Measurements from ENCODE around the gene BRSK1.
A peak's percentile ranks its signal among the peaks of the same experiment; 100 is the strongest.

Gene BRSK1

DNA sequence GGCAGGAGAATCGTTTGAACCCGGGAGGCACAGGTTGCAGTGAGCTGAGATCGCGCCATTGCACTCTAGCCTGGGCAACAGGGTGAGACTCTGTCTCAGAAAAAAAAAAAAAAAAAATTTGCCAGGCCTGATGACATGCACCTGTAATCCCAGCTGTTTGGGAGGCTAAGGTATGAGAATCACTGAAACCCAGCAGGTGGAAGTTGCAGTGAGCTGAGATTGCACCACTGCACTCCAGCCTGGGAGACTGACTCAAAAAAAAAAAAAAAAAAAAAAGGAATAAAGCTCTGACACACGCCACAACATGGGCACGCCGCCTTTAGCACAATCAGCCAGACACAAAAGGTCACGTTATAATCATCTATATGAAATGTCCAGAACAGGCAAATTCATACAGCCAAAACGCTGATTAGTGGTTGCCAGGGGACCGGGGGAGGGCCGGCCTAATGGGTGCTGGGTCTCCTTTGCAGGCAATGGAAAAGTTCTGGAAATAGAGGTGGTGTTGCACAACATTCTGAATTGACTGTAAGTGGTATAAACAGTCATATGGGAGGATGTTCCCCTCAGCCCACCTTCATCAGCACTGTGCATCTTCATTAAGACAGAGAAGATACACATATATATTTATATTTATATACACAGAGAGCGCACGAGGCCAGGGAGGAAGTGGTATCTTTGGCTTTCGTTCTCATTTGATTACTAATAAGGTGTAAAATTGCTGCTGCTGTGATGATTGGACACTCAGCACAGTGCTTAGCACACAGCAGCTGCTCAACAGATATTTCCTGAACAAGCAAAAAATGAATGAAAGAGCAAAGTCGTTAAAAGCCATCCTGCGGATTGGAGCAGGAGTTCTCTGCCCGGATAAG, 7.7 kb upstream of the BRSK1 start:
- FAIRE-seq: peak; percentile 65

DNA sequence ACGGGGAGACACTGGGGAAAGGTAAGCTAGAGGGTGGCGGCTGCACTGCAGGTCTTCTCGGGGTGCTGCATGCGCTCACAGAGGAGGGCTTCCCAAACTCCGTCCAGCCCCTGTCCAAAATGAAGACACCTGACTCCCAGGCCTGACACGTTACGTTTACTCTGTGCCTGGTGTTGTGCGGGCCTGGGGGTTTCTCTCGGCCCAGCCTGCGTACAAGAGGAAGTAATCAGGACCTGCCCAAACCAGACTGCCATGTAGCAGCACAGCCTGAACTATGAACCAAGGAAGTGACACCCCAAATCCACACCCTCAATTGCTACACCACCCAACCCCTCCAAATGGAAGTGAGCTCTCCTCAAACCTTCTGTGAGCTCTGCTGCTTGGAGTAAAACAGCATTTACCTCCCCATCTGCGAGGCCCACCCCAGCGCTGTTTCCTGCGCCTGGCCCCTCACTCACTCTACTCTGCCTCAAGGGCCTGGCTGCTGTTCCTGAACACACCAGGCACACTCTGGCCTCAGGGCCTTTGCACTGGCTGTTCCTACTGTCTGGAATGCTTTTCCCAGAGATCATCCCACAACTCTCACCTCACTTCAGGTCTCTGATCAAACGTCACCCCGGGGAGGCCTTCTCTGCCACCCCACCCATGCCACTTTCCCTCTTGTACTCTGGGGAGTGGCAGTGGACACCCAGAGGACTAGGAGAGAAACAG, 6.9 kb upstream of the BRSK1 start:
- FAIRE-seq: no peak

DNA sequence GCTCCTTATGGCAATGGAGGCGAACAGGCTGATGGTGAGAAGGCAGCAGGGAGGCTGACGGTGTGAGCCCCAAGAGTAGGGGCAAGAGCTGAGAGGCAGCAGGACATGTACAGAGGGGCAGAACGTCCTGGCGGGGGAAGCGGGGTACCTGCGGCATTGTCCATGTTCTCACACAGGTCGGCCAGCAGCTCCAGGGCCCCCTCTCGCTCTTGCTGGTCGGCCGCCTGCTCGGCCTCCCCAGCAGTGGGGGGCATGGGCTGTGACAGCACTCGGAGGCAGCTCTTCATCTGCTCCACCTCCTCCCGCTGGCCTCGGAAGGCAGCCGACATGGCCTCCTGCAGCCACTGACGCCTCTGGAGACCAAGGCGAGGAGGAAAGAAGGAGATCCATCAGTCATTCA, 6.3 kb upstream of the BRSK1 start:
- no peak for FAIRE-seq

DNA sequence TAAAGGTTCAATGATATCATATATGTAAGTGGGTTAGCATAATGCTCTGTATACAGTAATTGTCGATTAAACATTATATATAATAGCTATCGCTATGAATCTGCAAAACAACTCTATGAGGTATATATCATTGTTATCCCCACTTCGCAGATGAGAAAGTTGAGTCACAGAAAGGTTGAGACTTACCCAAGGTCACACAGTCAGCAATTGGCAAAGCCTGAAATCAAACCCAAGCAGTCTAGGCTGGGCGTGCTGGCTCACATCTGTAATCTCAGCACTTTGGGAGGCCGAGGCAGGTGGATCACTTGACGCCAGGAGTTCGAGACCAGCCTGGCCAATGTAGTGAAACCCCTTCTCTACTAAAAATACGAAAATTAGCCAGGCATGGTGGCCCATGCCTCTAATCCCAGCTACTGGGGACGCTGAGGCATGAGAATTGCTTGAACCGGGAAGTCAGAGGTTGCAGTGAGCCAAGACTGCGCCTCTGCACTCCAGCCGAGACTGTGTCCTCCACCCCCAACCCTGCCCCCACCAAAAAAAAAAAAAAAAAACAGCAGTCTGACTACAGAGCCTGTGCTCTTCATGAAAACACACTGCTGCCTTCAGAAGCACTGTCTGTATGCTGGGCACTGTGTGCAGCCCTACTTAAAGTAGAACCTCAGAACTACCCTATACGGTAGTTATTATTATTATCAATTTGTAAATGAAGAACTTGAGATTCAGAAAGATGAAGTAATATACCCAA, 5.2 kb upstream of the BRSK1 start:
- no peak for FAIRE-seq

- FAIRE-seq: no peak
Measured at GRCh38 chr19:55279340-55279739, 4.5 kb upstream of the BRSK1 start.

DNA sequence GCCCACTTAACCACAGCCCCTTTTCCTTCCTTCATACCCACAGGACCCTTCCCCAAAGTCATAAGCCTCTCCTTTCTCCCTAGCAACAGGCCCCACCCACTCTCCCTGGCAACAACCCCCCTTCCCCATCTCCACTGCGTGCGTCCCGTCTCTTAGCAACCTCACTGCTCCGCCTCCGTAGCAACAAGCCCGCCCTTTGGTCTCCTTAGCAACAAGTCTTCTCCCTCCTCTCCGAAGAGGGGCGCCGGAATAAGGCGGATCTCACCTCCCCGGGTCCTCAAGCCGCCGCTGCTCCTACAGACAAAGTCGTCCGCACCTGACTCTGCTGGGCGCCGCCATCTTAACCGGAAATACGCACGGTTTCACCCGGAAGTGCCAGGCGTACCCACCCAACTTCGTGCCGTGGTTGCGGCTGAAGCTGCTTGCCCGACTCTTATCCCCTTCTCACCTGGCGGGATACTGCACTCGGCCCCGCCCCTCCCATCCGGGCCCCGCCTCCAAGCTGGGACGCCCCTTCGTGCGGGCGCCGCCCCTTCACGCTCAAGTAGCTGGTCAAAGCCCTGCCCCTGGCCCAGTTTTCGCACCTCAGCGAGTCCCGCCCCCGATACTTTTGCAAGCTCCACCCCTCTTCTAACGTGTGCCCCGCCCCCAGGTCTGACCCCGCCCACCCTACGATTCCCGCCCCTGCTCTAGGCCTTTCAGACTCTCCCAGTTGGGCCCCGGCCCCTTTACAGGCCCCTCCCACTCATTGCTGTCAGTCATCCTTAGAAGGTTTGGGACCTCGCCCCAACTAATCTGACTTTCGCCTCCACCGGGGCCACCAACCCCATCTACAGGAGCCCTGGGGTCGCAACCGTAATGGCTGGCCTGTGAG, 3.8 kb upstream of the BRSK1 start, which contains the start of gene HSPBP1:
HSPBP1 (minus strand) TSS at position 341 of the 874 bp plus-strand sequence. CDS start 502 bp downstream, outside the sequence.
- FAIRE-seq: peak; percentile 60

DNA sequence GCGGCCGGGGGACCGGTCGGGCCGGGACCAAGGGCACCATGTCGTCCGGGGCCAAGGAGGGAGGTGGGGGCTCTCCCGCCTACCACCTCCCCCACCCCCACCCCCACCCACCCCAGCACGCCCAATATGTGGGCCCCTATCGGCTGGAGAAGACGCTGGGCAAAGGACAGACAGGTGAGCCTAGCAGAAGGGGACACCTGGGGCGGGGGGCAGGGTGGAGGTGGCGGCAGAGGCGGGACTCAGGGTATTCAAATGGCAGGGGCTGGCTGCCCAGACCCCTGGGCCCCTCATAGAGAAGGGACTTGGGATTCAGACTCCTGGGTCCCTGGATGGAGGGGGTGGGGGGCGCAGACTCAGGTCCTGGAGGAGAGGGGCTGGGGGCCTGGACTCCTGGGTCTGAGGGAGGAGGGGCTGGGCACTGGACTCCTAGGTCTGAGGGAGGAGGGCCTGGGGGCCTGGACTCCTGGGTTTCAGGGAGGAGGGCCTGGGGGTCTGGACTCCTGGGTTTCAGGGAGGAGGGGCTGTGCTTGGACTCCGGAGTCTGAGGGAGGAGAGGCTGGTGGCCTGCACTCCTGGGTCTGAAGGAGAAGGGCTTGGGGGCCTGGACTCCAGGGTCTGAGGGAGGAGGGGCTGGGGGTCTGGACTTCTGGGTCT, 735 bp downstream of the BRSK1 start:
- no peak for FAIRE-seq

- FAIRE-seq: no peak
Measured at GRCh38 chr19:55285229-55285890, 1.6 kb downstream of the BRSK1 start.

- no peak for FAIRE-seq
Measured at GRCh38 chr19:55287361-55288079, 3.7 kb downstream of the BRSK1 start.

DNA sequence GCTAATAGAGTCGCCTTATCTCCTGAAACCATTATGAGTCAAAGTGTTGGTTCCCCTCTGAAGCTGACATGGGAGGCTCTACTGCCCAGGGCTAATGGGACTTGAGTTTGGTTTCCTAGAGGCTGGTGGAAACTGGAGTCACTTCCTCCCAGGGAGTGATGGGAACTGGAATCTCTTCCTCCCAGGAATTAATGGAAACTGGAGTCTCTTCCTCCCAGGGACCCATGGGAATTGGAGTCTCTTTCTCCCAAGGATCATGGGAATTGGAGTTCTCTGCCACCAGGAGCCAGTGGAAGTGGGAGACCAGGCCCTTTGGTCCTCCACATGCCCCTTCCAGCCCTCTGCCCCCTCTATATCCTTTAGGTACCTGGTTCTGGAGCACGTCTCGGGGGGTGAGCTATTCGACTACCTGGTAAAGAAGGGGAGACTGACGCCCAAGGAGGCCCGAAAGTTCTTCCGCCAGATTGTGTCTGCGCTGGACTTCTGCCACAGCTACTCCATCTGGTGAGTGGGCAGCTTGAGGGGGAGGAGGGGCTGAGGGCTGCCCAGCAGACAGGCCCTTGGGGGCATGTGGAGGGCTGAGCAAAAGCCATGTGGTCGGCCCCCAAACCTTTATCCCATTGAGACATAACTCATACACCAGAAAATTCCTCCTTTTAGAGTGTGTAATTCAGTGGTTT, 5.5 kb downstream of the BRSK1 start:
- no peak for FAIRE-seq

DNA sequence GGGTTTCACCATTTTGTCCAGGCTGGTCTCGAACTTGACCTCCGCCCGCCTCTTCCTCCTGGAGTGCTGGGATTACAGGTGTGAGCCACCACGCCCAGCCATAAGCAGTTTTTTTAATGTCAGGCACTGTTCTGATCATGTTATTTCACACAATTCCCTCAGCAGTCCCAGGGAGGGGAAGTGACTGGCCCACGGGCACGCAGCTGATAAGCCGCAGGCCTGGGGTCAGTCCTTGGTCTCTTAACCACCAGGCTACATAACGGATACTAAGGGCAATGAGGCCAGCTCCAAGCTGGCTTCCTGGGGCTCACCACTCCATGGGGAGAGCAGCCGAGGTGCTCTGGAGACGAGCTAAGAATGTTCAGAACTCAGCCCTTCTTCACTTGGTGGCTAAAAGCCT, 13.5 kb downstream of the BRSK1 start:
- no peak for FAIRE-seq

DNA sequence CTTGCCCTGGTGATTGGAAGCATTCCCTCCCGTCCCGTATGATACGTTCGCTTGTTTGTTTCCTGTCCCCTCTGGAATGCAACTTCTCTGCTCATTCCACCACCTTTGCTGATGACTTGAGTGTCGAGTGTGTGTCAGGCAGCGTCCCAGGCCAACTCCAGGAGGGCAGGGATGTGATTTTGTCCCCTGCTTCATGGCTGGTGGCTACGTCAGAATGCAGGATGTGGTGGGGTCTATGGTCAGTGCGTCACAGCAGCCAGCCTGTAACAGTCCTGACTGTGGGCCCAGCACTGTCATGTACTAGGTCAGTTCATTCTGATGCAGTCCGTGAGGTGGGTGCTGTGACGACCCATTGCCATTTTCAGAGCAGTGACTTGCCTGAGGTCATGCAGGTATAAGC, 16.2 kb downstream of the BRSK1 start:
- no peak for FAIRE-seq

- FAIRE-seq: no peak
Measured at GRCh38 chr19:55300886-55301458, 17.2 kb downstream of the BRSK1 start.

GRCh38 chr19:55301459-55302317, 17.9 kb downstream of the BRSK1 start:
- no peak for FAIRE-seq

DNA sequence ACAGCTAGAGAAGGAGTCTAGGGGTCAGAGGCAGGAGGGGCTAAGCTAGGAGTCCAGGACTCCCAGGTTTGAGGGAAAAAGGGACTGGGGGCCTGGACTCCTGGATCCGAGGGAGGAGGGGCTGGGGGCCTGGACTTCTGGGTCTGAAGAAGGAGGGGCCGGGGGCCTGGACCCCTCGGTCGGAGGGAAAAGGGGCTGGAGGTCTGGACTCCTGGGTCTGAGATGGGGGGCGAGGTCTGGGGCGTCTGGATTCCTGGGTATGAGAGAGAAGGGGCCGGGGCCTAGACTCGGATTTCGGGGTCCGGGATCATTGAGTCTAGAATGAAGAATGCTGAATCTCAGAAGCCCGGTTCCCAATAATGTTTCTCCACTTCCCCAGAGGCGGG, 18.5 kb downstream of the BRSK1 start:
- no peak for FAIRE-seq

DNA sequence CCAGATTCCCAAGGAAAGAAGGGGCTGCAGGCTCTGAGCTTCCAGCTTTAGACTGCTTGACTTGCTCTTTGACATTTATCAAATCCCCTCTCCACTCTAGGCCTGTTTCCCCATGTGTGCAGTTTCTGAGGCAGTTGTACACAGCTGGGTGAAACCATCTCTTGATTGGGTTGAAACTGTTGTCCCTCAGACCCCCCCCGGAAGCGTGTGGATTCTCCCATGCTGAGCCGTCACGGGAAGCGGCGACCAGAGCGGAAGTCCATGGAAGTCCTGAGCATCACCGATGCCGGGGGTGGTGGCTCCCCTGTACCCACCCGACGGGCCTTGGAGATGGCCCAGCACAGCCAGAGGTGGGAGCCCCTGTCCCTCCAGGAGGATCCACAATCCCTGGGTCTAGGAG, 19.7 kb downstream of the BRSK1 start:
- FAIRE-seq: no peak

GRCh38 chr19:55304279-55304978, 20.6 kb downstream of the BRSK1 start:
- no peak for FAIRE-seq

DNA sequence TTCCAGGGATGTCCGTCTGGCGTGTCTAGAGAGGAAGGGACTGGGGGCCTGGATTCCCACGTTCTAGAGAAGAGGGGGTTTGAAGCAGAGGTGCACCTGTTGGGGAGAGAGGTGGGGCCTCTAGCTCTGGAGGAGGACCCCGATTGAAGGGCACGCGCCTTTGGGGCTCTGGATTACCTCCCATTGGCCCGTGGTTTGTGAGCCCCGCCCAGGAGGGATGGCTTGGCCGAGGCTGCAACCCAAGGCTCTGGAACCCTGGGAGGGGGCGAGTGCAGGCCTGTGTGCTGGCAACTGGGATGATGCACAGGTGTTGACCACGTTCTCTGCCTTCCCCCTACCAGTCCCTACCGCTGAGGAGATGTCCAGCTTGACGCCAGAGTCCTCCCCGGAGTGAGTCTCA, 21.2 kb downstream of the BRSK1 start:
- FAIRE-seq: no peak
